ENCODE data around the gene CHURC1. TPM values are rescaled to one million over a fixed set of nuclear protein-coding genes. Genes with fewer than 3 reads are reported as not detected.
A peak's percentile ranks its signal among the peaks of the same experiment; 100 is the strongest.

The CHURC1 gene
- total RNA-seq, 2 experiments from 2014 or later, result 50.1 to 54.0 TPM

DNA sequence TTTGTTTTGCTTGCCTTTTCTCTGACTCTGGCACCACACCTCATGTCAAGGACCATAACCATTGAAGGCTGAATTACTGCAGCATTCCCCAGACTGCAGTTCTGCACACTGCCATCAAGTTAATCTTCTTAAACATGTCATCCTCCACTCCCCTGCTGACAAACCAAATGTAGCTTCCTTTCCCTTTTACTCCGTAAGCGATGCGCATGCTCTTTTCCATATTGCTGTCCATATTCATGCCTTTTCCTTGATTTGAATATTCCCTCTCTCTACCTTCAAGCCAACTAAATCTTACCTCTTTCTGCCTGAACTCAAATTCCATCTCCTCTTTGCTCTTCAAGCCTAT, 14.7 kb downstream of the CHURC1 start:
- peaks cover 70% of the 10 kb centered on the region for H3K36me3 Mint-ChIP-seq (ENCODE audit: low read depth)
- peak in 3 of 14 experiments; percentile 16 to 43 (median 40) for DNase-seq

DNA sequence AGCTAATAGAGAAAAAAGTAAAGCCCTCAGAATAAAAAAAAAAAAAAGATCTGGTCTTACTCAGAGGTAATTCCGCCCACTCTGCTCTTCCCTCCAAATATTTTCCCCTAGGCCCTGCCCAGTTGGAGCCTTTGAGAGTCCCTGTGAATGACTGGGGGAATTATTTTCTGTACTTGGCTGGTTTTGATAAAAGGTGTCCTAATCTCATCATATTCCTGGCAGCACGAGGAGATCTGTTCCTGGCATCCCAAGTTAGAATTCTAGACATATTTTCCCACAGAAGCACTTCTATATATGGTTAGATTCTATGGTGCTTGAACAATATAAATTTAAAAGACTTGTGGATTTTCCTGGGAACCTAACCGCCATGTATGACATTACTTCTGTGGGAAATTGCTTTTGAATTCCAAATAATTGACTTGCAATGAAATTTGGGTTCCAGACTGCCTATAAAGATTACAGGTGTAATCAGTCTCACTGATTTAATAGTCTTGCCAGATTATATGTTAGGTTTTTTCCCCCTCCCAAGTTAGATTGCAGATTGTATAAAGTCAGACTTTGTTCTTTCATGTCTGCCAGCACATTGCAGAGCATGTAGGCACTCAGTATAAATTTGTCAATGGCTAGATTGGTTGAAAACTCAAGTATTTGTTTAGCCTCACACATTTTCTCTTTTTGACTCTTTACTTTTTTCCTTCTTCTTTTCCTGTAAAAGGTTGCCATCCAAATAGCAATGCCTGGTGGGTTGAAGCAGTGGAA, 16.0 kb downstream of the CHURC1 start:
- H3K4me3 ChIP-seq (ENCODE audit: low read length), result no peak overlapping the region
- no peak for DNase-seq
- peak overlapping the region; percentile 35 for H3K4me3 Mint-ChIP-seq
- peaks cover 78% of the 10 kb centered on the region for H3K36me3 ChIP-seq (ENCODE audit: insufficient read depth, low read length)
- ChIA-PET CTCF (interaction anchor here (1.0 kb wide), 1 partner anchor 54 kb away, joined by 3 read pairs; no protein-coding TSS in a partner anchor), POLR2A (interaction anchor here (0.6 to 2.5 kb wide), 2 partner anchors 9 to 16 kb away, joined by 3 to 15 read pairs; partner anchors contain the start of gene CHURC1)
- H3K36me3 Mint-ChIP-seq (ENCODE audit: low read depth), result peaks cover 72% of the 10 kb centered on the region
- no peak for ATAC-seq (ENCODE audit: poor library complexity)
- H3K4me1 ChIP-seq (ENCODE audit: insufficient read depth, low read length), result peaks cover 40% of the 10 kb centered on the region
- H3K27ac ChIP-seq (ENCODE audit: low read depth in 1 of 2, low read length in 2 of 2), result peak overlapping the region; percentile 61 to 71
- H3K27me3 ChIP-seq (ENCODE audit: control insufficient read depth in 1 of 2, insufficient read depth in 2 of 2, low read length in 2 of 2), result no peaks in the 10 kb centered on the region
- TF ChIP-seq, protein P1, sequence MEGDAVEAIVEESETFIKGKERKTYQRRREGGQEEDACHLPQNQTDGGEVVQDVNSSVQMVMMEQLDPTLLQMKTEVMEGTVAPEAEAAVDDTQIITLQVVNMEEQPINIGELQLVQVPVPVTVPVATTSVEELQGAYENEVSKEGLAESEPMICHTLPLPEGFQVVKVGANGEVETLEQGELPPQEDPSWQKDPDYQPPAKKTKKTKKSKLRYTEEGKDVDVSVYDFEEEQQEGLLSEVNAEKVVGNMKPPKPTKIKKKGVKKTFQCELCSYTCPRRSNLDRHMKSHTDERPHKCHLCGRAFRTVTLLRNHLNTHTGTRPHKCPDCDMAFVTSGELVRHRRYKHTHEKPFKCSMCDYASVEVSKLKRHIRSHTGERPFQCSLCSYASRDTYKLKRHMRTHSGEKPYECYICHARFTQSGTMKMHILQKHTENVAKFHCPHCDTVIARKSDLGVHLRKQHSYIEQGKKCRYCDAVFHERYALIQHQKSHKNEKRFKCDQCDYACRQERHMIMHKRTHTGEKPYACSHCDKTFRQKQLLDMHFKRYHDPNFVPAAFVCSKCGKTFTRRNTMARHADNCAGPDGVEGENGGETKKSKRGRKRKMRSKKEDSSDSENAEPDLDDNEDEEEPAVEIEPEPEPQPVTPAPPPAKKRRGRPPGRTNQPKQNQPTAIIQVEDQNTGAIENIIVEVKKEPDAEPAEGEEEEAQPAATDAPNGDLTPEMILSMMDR (IDR thresholded peaks at IDR 0.05), result no peak
- H3K27ac Mint-ChIP-seq, result no peak overlapping the region
- peaks cover 18% of the 10 kb centered on the region for H3K4me1 Mint-ChIP-seq (ENCODE audit: low read depth)
- no peaks in the 10 kb centered on the region for H3K9me3 ChIP-seq (ENCODE audit: control insufficient read depth in 1 of 2, insufficient read depth in 1 of 2, low read length in 2 of 2)
- H3K27me3 Mint-ChIP-seq, result no peaks in the 10 kb centered on the region
- H3K9me3 Mint-ChIP-seq, result no peaks in the 10 kb centered on the region
- intact Hi-C loops (cut with DNase I, micrococcal nuclease), result no loop called here

More for the DNA sequence above, 14.7 kb downstream of the CHURC1 start:
- H3K27ac ChIP-seq (ENCODE audit: low read depth in 1 of 2, low read length in 2 of 2), result peak overlapping the region; percentile 61 to 71
- intact Hi-C loops (cut with DNase I, micrococcal nuclease), result loop anchor here (2.0 to 5.0 kb wide), 2 partner anchors 14 to 53 kb away; partner anchors contain the start of gene CHURC1 (in 1 of the 2)
- CTCF ChIA-PET, result interaction anchor here (0.7 kb wide), 1 partner anchor 10 kb away, joined by 3 read pairs; no protein-coding TSS in a partner anchor
- H3K9me3 ChIP-seq (ENCODE audit: control insufficient read depth in 1 of 2, insufficient read depth in 1 of 2, low read length in 2 of 2), result no peaks in the 10 kb centered on the region
- POLR2A ChIA-PET, result interaction anchor here (0.7 to 7.0 kb wide), 5 partner anchors 13 to 590 kb away, joined by 3 to 132 read pairs (median 3); partner anchors contain the start of genes CHURC1 and GPX2
- H3K4me1 Mint-ChIP-seq (ENCODE audit: low read depth), result peaks cover 16% of the 10 kb centered on the region
- H3K4me3 Mint-ChIP-seq, result no peak overlapping the region
- no peaks in the 10 kb centered on the region for H3K27me3 Mint-ChIP-seq
- H3K27me3 ChIP-seq (ENCODE audit: control insufficient read depth in 1 of 2, insufficient read depth in 2 of 2, low read length in 2 of 2), result no peaks in the 10 kb centered on the region
- peak overlapping the region; percentile 9 for H3K4me3 ChIP-seq (ENCODE audit: low read length)
- no peak overlapping the region for H3K27ac Mint-ChIP-seq
- no peaks in the 10 kb centered on the region for H3K9me3 Mint-ChIP-seq
- H3K36me3 ChIP-seq (ENCODE audit: insufficient read depth, low read length), result peaks cover 81% of the 10 kb centered on the region
- H3K4me1 ChIP-seq (ENCODE audit: insufficient read depth, low read length), result peaks cover 41% of the 10 kb centered on the region
- TF ChIP-seq, protein P1 (IDR thresholded peaks at IDR 0.05), result no peak
- peak; percentile 71 for ATAC-seq (ENCODE audit: poor library complexity)

DNA sequence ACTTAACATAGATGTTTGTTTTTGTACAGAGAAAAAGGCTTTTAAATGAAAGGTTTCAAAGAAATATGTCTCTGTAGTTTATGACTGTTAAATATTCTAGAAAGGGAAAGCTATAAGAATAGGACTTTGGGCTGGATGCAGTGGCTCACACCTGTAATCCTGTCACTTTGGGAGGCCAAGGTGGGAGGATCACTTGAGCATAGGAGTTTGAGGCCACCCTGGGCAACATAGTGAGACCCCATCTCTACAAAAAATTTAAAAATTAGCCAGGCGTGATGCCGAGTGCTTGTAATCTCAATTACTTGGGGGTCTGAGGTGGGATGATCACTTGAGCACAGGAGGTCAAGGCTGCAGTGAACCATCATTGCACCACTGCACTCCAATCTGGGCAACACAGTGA, 16.9 kb downstream of the CHURC1 start:
- H3K27ac ChIP-seq (ENCODE audit: low read depth in 1 of 2, low read length in 2 of 2), result peak overlapping the region; percentile 61 to 71

More for the DNA sequence above, 16.9 kb downstream of the CHURC1 start:
- Mint-ChIP-seq H3K27me3 (no peaks in the 10 kb centered on the region), H3K9me3 (no peaks in the 10 kb centered on the region), H3K36me3 (ENCODE audit: low read depth) (peaks cover 75% of the 10 kb centered on the region), H3K4me1 (ENCODE audit: low read depth) (peaks cover 25% of the 10 kb centered on the region), H3K27ac (no peak overlapping the region), H3K4me3 (no peak overlapping the region)
- ChIA-PET CTCF (interaction anchor here (1.0 to 1.1 kb wide), 2 partner anchors 39 to 54 kb away, joined by 3 to 7 read pairs; no protein-coding TSS in a partner anchor), POLR2A (interaction anchor here (0.6 to 2.5 kb wide), 3 partner anchors 10 to 39 kb away, joined by 3 to 15 read pairs (median 3); partner anchors contain the start of gene CHURC1)
- TF ChIP-seq, protein P1 (IDR thresholded peaks at IDR 0.05), result no peak
- Histone ChIP-seq H3K27me3 (ENCODE audit: control insufficient read depth in 1 of 2, insufficient read depth in 2 of 2, low read length in 2 of 2) (no peaks in the 10 kb centered on the region), H3K4me3 (ENCODE audit: low read length) (no peak overlapping the region), H3K4me1 (ENCODE audit: insufficient read depth, low read length) (peaks cover 37% of the 10 kb centered on the region), H3K9me3 (ENCODE audit: control insufficient read depth in 1 of 2, insufficient read depth in 1 of 2, low read length in 2 of 2) (no peaks in the 10 kb centered on the region), H3K36me3 (ENCODE audit: insufficient read depth, low read length) (peaks cover 69% of the 10 kb centered on the region)
- ATAC-seq (ENCODE audit: poor library complexity) (no peak), DNase-seq (no peak)
- intact Hi-C loops (cut with DNase I, micrococcal nuclease), result no loop called here

Measured in CD4-positive, alpha-beta T cell (primary cell).